ENCODE data around the gene ADAD1. TPM values are rescaled to one million over a fixed set of nuclear protein-coding genes. Genes with fewer than 3 reads are reported as not detected.

Gene ADAD1
- total RNA-seq, result not detected
- not detected for polyA plus RNA-seq
- long read RNA-seq, donor 1, result 0 reads
- long read RNA-seq, donor 2, result 0 reads
- long read RNA-seq, donor 3, result 0 reads

DNA sequence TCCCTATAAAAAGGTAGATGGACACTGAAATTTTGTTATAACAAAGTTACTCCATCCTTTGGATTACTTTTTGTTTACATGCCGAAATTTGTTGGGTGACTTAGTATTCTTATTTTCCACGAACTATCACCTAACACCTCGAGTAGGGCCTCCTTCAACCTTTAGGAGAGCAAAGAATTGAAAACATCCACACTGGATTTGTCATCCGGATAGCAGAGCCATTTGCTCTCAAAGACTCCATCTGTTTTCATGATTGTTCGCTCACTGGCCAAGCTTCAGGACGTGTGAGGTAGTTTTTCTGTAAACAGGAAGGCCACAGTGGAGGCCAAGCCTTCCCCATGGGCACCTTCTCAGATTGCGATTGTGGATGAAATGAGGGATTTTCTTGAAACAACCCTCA lies at the start of gene ADAD1:
Gene ADAD1 (plus strand): TSS at position 301 of the 400 bp plus-strand sequence. CDS start 1,059 bp downstream, outside the sequence.
- TF ChIP-seq, protein P1, sequence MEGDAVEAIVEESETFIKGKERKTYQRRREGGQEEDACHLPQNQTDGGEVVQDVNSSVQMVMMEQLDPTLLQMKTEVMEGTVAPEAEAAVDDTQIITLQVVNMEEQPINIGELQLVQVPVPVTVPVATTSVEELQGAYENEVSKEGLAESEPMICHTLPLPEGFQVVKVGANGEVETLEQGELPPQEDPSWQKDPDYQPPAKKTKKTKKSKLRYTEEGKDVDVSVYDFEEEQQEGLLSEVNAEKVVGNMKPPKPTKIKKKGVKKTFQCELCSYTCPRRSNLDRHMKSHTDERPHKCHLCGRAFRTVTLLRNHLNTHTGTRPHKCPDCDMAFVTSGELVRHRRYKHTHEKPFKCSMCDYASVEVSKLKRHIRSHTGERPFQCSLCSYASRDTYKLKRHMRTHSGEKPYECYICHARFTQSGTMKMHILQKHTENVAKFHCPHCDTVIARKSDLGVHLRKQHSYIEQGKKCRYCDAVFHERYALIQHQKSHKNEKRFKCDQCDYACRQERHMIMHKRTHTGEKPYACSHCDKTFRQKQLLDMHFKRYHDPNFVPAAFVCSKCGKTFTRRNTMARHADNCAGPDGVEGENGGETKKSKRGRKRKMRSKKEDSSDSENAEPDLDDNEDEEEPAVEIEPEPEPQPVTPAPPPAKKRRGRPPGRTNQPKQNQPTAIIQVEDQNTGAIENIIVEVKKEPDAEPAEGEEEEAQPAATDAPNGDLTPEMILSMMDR (IDR thresholded peaks at IDR 0.05), result no peak
- Histone ChIP-seq H3K36me3 (no peaks in the 10 kb centered on the region), H3K27ac (no peak within 1 kb of the TSS), H3K27me3 (no peaks in the 10 kb centered on the region), H3K4me1 (no peaks in the 10 kb centered on the region), H3K9me3 (peaks cover 0 to 7% (median 0%) of the 10 kb centered on the region in 11 donors), H3K4me3 (no peak within 1 kb of the TSS)
- ATAC-seq, result no peak
- WGBS, 2 donors, result 81 to 88% methylated on average over 7 of the region's 7 CpGs
- DNase-seq, result no peak
- intact Hi-C loops (cut with DNase I), result no loop called here

GRCh38 chr4:122329876-122330565 lies 48.8 kb upstream of the ADAD1 start:
- no peaks in the 10 kb centered on the region for H3K4me1 ChIP-seq
- ATAC-seq (no peak), DNase-seq (no peak)
- 82 to 87% methylated on average over 3 of the region's 3 CpGs for WGBS, 2 donors
- intact Hi-C loops (cut with DNase I), result loop anchor here in 1 of 10 donors (10.0 kb wide), 1 partner anchor 65 kb away; no protein-coding TSS in a partner anchor
- no peak overlapping the region for H3K27ac ChIP-seq
- no peaks in the 10 kb centered on the region for H3K9me3 ChIP-seq
- H3K27me3 ChIP-seq, result no peaks in the 10 kb centered on the region
- TF ChIP-seq, protein P1 (IDR thresholded peaks at IDR 0.05), result no peak
- H3K4me3 ChIP-seq, result no peak overlapping the region
- peaks cover 0 to 91% (median 39%) of the 10 kb centered on the region in 9 donors for H3K36me3 ChIP-seq

DNA sequence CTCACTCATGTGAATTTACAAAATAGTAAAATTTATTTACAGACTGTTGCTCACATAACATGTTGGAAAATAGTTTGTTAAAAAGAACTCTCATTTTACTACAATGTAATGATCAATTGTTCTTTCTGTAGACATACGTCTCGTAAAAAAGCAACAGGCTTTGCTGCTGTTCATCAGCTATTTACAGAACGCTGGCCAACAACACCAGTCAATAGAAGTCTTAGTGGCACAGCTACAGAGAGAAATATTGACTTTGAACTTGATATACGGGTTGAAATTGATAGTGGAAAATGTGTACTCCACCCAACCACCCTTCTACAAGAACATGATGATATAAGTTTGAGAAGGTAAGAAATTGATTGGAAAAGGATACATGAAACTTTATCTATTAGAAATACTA lies 47.6 kb upstream of the ADAD1 start:
- peaks cover 0 to 91% (median 44%) of the 10 kb centered on the region in 9 donors for H3K36me3 ChIP-seq
- no peaks in the 10 kb centered on the region for H3K27me3 ChIP-seq
- ATAC-seq, result no peak
- H3K4me1 ChIP-seq, result no peaks in the 10 kb centered on the region
- 91 to 92% methylated on average over 4 of the region's 4 CpGs for WGBS, 2 donors
- TF ChIP-seq, protein P1 (IDR thresholded peaks at IDR 0.05), result no peak
- DNase-seq, result no peak
- H3K27ac ChIP-seq, result no peak overlapping the region
- no peaks in the 10 kb centered on the region for H3K9me3 ChIP-seq
- intact Hi-C loops (cut with DNase I), result no loop called here
- no peak overlapping the region for H3K4me3 ChIP-seq

GRCh38 chr4:122334828-122335227 lies 44.0 kb upstream of the ADAD1 start:
- H3K27ac ChIP-seq, result no peak overlapping the region
- H3K4me3 ChIP-seq, result no peak overlapping the region
- intact Hi-C loops (cut with DNase I), result no loop called here
- peaks cover 0 to 8% (median 0%) of the 10 kb centered on the region in 9 donors for H3K4me1 ChIP-seq
- TF ChIP-seq, protein P1 (IDR thresholded peaks at IDR 0.05), result no peak
- H3K27me3 ChIP-seq, result no peaks in the 10 kb centered on the region
- no peak for DNase-seq
- ATAC-seq, result no peak
- H3K36me3 ChIP-seq, result peaks cover 0 to 92% (median 41%) of the 10 kb centered on the region in 9 donors
- no peaks in the 10 kb centered on the region for H3K9me3 ChIP-seq

Data from heart right ventricle (tissue), 16 donors.